Activated B cell treated with CpG ODN at 0.5 μM for 24 hours (primary cell): Measurements from ENCODE around the gene FASTK. TPM values are rescaled to one million over a fixed set of nuclear protein-coding genes. Genes with fewer than 3 reads are reported as not detected.
"Not testable (repeated sequence)": the region's sequence is repeated elsewhere in the genome, so short reads cannot be mapped to it uniquely, and the experiment has no call there.

Experiments
- ATAC-seq: fragments of 200-7000 bp; cut with Tn5 transposase; one replicate; pipeline ENCODE4 v1.10.0; 2021; ENCODE audit warnings: low read depth, mild to moderate bottlenecking, moderate library complexity
- CTCF ChIA-PET: fragments of 350-600 bp; sonication (Branson Sonifier 250); formaldehyde crosslinking; loops from one replicate; lab custom pipeline; 2021; ENCODE audit warnings: antibody characterized with exemption; lab: Charles Lee
- POLR2A ChIA-PET: fragments of 350-600 bp; sonication (Branson Sonifier 250); formaldehyde crosslinking; loops from one replicate; lab custom pipeline; 2021; ENCODE audit warnings: antibody characterized with exemption; lab: Charles Lee
- DNase-seq: peaks from one replicate; pipeline ENCODE4 v3.0.0; 2022
- H3K27ac Mint-ChIP-seq: one replicate; pipeline ENCODE4 v1.8.0; 2020; ENCODE audit warnings: mixed read lengths
- H3K27me3 Mint-ChIP-seq: one replicate; pipeline ENCODE4 v1.8.0; 2021; ENCODE audit warnings: mixed read lengths
- H3K36me3 Mint-ChIP-seq: one replicate; pipeline ENCODE4 v1.8.0; 2021; ENCODE audit warnings: low read depth, mixed read lengths
- H3K4me1 Mint-ChIP-seq: one replicate; pipeline ENCODE4 v1.8.0; 2021; ENCODE audit warnings: mixed read lengths
- H3K4me3 Mint-ChIP-seq: one replicate; pipeline ENCODE4 v1.8.0; 2020; ENCODE audit warnings: mild to moderate bottlenecking, mixed read lengths
- H3K9me3 Mint-ChIP-seq: one replicate; pipeline ENCODE4 v1.8.0; 2020; ENCODE audit warnings: mixed read lengths
- CTCF ChIP-seq: fragments of 200-600 bp; IDR thresholded peaks from one replicate; pipeline ENCODE4 v1.8.0; 2022; ENCODE audit warnings: antibody characterized with exemption, mild to moderate bottlenecking
- intact Hi-C: fragments of 100-400 bp; cut with micrococcal nuclease; formaldehyde crosslinking; loops from one replicate; pipeline ENCODE4 v1.15.1; 2024
- total RNA-seq: library from RNA; stranded (reverse); gene quantifications from 2 replicates; pipeline ENCODE4 v1.2.3, GENCODE V29; 2022

FASTK gene
- total RNA-seq, 1 donor from 2014 or later: 103 TPM

GRCh38 chr7:151046603-151047573, 33.7 kb downstream of the FASTK start:
- intact Hi-C loops: no loop called here
- POLR2A ChIA-PET: no interaction called here
- H3K27me3 Mint-ChIP-seq: peaks cover 4% of the 10 kb centered on the region
- CTCF ChIA-PET: no interaction called here
- DNase-seq (no peak), ATAC-seq (no peak)
- peaks cover 15% of the 10 kb centered on the region for H3K36me3 Mint-ChIP-seq
- no peak overlapping the region for H3K27ac Mint-ChIP-seq
- no peak for TF ChIP-seq CTCF
- no peak overlapping the region for H3K4me3 Mint-ChIP-seq
- no peaks in the 10 kb centered on the region for H3K4me1 Mint-ChIP-seq
- H3K9me3 Mint-ChIP-seq: no peaks in the 10 kb centered on the region

- DNase-seq (no peak), ATAC-seq (no peak)
- Mint-ChIP-seq H3K9me3 (no peaks in the 10 kb centered on the region), H3K4me3 (no peak overlapping the region), H3K27ac (no peak overlapping the region), H3K27me3 (peaks cover 4% of the 10 kb centered on the region), H3K36me3 (peaks cover 15% of the 10 kb centered on the region), H3K4me1 (no peaks in the 10 kb centered on the region)
- CTCF ChIA-PET: no interaction called here
- intact Hi-C loops: no loop called here
- TF ChIP-seq CTCF: no peak
- POLR2A ChIA-PET: no interaction called here
Observed at GRCh38 chr7:151045967-151046366, 34.6 kb downstream of the FASTK start.

- ChIA-PET POLR2A (no interaction called here), CTCF (no interaction called here)
- Mint-ChIP-seq H3K9me3 (no peaks in the 10 kb centered on the region), H3K27ac (no peak overlapping the region), H3K4me3 (no peak overlapping the region), H3K27me3 (peaks cover under 1% of the 10 kb centered on the region), H3K36me3 (peaks cover 15% of the 10 kb centered on the region), H3K4me1 (no peaks in the 10 kb centered on the region)
- DNase-seq: no peak
- no peak for ATAC-seq
- intact Hi-C loops: no loop called here
- TF ChIP-seq CTCF: no peak
Observed at GRCh38 chr7:151045262-151045661, 35.3 kb downstream of the FASTK start.

DNA sequence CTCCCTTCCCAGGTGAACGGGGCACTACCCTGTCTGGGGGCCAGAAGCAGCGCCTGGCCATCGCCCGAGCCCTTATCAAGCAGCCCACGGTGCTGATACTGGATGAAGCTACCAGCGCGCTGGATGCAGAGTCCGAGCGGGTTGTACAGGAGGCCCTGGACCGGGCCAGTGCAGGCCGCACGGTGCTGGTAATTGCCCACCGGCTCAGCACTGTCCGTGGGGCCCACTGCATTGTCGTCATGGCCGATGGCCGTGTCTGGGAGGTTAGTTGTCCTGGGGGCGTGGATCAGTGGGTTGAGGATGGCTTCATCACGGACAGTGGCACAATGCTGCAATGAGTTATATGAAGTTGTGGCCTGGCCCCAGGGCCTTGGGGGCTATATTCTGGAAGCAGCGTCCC, 36.6 kb downstream of the FASTK start:
- H3K4me3 Mint-ChIP-seq: no peak overlapping the region
- TF ChIP-seq CTCF: no peak
- H3K4me1 Mint-ChIP-seq: peaks cover 6% of the 10 kb centered on the region
- ChIA-PET POLR2A (no interaction called here), CTCF (no interaction called here)
- no peak overlapping the region for H3K27ac Mint-ChIP-seq
- ATAC-seq: no peak
- no peaks in the 10 kb centered on the region for H3K9me3 Mint-ChIP-seq
- peaks cover 15% of the 10 kb centered on the region for H3K36me3 Mint-ChIP-seq
- H3K27me3 Mint-ChIP-seq: no peaks in the 10 kb centered on the region
- no peak for DNase-seq
- intact Hi-C loops: no loop called here

- H3K9me3 Mint-ChIP-seq, H3K27ac Mint-ChIP-seq, intact Hi-C loops, DNase-seq, ATAC-seq, H3K4me3 Mint-ChIP-seq, H3K4me1 Mint-ChIP-seq, H3K27me3 Mint-ChIP-seq, POLR2A ChIA-PET, CTCF ChIA-PET: not testable (repeated sequence)
- H3K36me3 Mint-ChIP-seq: peaks cover 15% of the 10 kb centered on the region
Observed at GRCh38 chr7:151043449-151043848, 37.2 kb downstream of the FASTK start.
